Omental fat pad (tissue), 4 donors: Measurements from ENCODE around the gene SALL4. TPM values are rescaled to one million over a fixed set of nuclear protein-coding genes. Genes with fewer than 3 reads are reported as not detected.

Source experiments
- ATAC-seq: fragments of 150-250 bp; one replicate; pipeline ENCODE4 v1.9.1; 2016; ENCODE audit warnings: mild to moderate bottlenecking, moderate library complexity; ENCODE audit not compliant: low FRiP score
- DNase-seq: peaks from one replicate; pipeline ENCODE4 v3.0.0-alpha.2; 2019; ENCODE audit warnings: low spot score
- total RNA-seq, 4 donors: library from RNA; depleted of rRNA; stranded (reverse); fragments of >200 nt; gene quantifications; one replicate each; pipeline ENCODE4 v1.1.0, GENCODE V29; 2016
- TF ChIP-seq, protein P1 (sequence below), 3 donors: fragments of 450-650 bp; IDR thresholded peaks; one replicate each; pipeline ENCODE4 v1.5.1; 2016 to 2017; ENCODE audit warnings: antibody characterized with exemption in 3 of 3, mild to moderate bottlenecking in 3 of 3, moderate library complexity in 2 of 3

SALL4 gene
- total RNA-seq, 4 donors from 2014 or later: 0.09 to 0.24 (median 0.19) TPM; not detected in 1

DNA sequence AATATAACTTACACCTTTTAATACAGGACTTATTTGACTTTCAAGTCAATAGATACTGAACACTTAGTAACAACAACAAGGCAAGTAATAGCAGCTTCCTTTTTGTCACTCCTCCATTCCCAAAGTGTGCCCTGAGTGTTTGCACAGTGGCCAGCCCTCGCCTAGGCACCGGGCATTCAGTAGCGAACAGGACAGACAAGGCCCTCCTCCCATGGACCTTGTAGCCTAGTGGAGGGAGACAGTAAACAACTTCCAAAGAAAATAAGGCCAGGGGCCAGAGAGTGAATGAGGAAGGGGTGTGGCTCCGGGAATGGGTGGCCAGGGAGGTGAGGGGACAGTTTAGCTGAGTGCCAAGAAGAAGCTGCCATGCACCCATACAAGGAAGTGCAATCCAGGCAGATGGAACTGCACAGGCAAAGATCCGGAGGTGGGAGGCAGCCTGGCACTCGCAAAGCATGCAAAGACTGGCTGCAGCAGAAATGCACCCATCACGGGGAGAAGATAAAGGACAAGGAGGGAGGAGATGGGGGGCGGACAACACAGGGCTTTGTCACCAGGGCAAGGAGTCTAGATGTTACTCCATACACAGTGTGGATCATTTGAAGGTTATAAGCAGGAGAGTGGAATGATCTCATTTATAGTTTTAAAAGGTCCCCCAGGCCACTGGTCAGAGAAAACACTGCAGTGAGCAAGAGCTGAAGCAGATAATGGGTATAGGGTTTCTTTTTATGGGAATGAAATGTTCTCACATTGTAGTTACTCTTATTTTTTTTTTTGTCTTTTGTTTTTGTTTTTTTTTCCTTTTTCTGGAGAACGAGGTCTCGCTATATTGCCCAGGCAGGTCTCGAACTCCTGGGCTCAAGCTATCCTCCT is 66.4 kb downstream of the SALL4 start:
- TF ChIP-seq, protein P1, sequence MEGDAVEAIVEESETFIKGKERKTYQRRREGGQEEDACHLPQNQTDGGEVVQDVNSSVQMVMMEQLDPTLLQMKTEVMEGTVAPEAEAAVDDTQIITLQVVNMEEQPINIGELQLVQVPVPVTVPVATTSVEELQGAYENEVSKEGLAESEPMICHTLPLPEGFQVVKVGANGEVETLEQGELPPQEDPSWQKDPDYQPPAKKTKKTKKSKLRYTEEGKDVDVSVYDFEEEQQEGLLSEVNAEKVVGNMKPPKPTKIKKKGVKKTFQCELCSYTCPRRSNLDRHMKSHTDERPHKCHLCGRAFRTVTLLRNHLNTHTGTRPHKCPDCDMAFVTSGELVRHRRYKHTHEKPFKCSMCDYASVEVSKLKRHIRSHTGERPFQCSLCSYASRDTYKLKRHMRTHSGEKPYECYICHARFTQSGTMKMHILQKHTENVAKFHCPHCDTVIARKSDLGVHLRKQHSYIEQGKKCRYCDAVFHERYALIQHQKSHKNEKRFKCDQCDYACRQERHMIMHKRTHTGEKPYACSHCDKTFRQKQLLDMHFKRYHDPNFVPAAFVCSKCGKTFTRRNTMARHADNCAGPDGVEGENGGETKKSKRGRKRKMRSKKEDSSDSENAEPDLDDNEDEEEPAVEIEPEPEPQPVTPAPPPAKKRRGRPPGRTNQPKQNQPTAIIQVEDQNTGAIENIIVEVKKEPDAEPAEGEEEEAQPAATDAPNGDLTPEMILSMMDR (IDR thresholded peaks at IDR 0.05): no peak
- DNase-seq (no peak), ATAC-seq (peak; percentile 31)

DNA sequence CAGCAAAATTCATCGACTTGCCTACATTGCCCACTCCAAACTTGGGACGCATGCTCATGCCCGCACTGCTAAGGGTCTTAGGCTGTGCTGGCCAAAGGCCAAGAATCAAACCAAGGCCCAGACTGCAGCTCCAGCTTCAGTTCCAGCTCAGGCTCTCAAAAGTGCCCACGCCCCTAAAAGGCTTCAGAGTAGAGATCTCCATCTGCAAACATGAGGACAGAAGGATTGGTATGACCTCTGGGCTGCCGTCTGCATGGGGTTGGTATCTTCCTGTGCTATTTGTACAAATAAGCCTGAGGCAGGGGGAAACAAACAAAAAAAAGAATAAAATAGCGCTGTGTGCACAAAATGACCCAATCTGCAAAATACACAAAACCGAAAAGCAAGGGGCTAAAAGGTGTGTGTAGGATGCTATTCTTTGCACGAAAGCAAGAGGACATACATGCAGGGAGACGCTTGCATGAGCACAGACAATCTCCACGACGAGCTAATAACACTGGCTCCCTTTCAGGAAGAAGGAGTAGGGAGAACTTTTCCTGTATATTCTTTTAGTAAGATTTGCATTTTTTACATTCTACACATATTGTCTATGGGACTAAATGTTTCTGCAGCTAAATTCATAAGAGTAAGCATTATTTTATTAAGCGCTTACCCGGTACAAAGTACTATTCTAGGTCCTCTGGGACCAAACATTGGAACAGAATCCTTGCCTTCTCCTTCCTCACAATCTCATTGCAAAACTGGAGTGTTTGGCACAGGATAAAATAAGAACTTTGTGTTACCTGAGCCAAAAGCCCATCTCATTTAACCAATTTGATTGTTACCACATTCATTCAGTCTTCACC is 67.2 kb downstream of the SALL4 start:
- TF ChIP-seq, protein P1 (IDR thresholded peaks at IDR 0.05): no peak
- ATAC-seq (peak; percentile 21), DNase-seq (no peak)

DNA sequence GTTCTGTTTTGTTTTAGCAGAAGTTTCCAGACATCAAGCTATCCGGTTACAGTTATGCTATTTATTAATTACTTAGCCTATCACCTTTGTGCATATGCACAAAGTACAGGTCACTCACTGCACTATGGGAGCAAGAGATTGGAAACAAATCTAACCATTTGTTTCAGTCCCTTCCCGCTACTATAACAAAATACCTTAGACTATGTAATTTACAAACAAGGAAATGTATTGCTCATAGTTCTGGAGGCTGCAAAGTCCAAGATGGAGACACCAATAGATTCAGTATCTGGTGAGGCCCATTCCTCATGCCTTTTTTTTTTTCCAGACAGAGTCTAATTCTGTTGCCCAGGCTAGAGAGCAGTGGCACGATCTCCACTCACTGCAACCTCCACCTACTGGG is 69.3 kb downstream of the SALL4 start:
- DNase-seq: no peak

More for the DNA sequence above, 69.3 kb downstream of the SALL4 start:
- TF ChIP-seq, protein P1 (IDR thresholded peaks at IDR 0.05): no peak
- ATAC-seq: no peak

Other genes with a start within 250 kb of the SALL4 start
- 100 to 1,000 TPM in 1 of 4 donors, 10 to 100 TPM in 3; 16.7 to 129 (median 55.0) TPM for gene ATP9A, start 34.1 kb downstream of the SALL4 start, total RNA-seq